Neutrophil (primary cell): Measurements from ENCODE around the gene GPR78.

Experiments
- H3K27ac ChIP-seq: fragments of 200-600 bp; sonication (generic); 2 replicates; pipeline ENCODE4 v1.5.1; 2016; ENCODE audit warnings: mild to moderate bottlenecking, moderate library complexity
- H3K27me3 ChIP-seq: fragments of 200-600 bp; sonication (generic); 2 replicates; pipeline ENCODE4 v1.6.0; 2016; ENCODE audit warnings: mild to moderate bottlenecking
- H3K36me3 ChIP-seq: fragments of 200-600 bp; sonication (generic); 2 replicates; pipeline ENCODE4 v1.5.1; 2017
- H3K4me1 ChIP-seq, 2 experiments: fragments of 200-600 bp in 1 of 2; sonication (generic) in 1 of 2; 1 replicate in 1 of 2; 2 replicates in 1 of 2; pipeline versions ENCODE4 v1.5.1 to v1.6.1; 2013 to 2016; ENCODE audit warnings: low read depth in 1 of 2, low read length in 1 of 2, mild to moderate bottlenecking in 1 of 2, moderate library complexity in 1 of 2; ENCODE audit not compliant: control insufficient read depth in 1 of 2, insufficient read depth in 1 of 2
- H3K4me3 ChIP-seq, 2 experiments: fragments of 200-600 bp in 1 of 2; sonication (generic) in 1 of 2; 1 replicate in 1 of 2; 2 replicates in 1 of 2; pipeline ENCODE4 v1.5.1; 2013 to 2016; ENCODE audit warnings: low read depth in 1 of 2, low read length in 1 of 2, mild to moderate bottlenecking in 1 of 2, moderate library complexity in 1 of 2
- H3K9me3 ChIP-seq: fragments of 200-600 bp; sonication (generic); 2 replicates; pipeline ENCODE4 v1.5.1; 2016
- TF ChIP-seq, protein P1 (sequence below): fragments of 200-600 bp; sonication (generic); IDR thresholded peaks from 2 replicates; pipeline ENCODE4 v1.5.1; 2016; ENCODE audit warnings: antibody characterized with exemption

The GPR78 gene

DNA sequence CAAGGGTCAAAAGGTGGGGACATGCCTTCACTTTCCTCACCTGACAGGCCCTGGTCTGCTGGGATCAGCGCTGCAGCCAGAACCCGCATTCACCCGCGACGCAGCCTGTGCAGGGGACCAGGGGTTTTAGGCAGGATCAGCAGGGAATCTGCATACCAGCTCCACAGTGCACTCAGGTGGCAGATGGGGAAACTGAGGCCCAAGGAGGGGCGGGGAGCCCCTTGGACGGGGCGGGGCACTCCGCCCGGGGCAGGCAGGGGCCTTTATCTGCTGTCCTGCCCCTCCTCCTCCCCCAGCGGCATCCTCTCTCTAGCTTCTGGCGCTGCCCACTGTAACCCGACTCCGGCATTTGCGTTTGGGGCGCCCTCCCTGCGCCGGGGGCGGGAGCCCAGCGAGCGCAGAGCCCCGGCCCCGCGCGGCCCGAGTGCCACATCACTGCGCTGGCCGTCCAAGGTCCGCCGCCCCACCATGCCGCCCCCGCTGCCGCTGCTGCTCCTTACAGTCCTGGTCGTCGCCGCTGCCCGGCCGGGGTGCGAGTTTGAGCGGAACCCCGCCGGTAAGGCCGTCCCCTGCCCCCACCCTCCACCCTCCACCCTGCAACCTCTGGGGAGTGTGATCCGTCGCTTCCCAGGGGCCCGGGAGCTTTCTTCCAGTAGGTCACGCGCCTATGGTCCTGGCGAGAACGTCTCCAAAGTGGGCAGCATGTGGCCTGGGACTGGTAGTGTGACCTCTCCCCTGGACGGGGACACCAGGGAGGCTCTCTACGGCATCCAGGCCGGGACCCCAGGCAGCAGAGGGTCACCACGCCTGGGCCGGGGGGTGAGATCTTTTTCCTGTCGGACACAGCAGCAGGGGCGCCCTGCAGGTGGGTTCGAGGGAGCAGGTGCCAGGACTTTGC is 12.4 kb downstream of the GPR78 start, which contains the start of gene CPZ:
CPZ (plus strand) TSS at position 400 of the 898 bp plus-strand sequence; CDS start at position 469, 69 bp downstream.
- H3K4me3 ChIP-seq, result no peak within 1 kb of the TSS
- no peaks in the 10 kb centered on the region for H3K36me3 ChIP-seq
- H3K9me3 ChIP-seq, result no peaks in the 10 kb centered on the region
- peaks cover 55% of the 10 kb centered on the region for H3K27me3 ChIP-seq
- no peaks in the 10 kb centered on the region for H3K4me1 ChIP-seq
- TF ChIP-seq, protein P1, sequence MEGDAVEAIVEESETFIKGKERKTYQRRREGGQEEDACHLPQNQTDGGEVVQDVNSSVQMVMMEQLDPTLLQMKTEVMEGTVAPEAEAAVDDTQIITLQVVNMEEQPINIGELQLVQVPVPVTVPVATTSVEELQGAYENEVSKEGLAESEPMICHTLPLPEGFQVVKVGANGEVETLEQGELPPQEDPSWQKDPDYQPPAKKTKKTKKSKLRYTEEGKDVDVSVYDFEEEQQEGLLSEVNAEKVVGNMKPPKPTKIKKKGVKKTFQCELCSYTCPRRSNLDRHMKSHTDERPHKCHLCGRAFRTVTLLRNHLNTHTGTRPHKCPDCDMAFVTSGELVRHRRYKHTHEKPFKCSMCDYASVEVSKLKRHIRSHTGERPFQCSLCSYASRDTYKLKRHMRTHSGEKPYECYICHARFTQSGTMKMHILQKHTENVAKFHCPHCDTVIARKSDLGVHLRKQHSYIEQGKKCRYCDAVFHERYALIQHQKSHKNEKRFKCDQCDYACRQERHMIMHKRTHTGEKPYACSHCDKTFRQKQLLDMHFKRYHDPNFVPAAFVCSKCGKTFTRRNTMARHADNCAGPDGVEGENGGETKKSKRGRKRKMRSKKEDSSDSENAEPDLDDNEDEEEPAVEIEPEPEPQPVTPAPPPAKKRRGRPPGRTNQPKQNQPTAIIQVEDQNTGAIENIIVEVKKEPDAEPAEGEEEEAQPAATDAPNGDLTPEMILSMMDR, result no peak
- no peak within 1 kb of the TSS for H3K27ac ChIP-seq

DNA sequence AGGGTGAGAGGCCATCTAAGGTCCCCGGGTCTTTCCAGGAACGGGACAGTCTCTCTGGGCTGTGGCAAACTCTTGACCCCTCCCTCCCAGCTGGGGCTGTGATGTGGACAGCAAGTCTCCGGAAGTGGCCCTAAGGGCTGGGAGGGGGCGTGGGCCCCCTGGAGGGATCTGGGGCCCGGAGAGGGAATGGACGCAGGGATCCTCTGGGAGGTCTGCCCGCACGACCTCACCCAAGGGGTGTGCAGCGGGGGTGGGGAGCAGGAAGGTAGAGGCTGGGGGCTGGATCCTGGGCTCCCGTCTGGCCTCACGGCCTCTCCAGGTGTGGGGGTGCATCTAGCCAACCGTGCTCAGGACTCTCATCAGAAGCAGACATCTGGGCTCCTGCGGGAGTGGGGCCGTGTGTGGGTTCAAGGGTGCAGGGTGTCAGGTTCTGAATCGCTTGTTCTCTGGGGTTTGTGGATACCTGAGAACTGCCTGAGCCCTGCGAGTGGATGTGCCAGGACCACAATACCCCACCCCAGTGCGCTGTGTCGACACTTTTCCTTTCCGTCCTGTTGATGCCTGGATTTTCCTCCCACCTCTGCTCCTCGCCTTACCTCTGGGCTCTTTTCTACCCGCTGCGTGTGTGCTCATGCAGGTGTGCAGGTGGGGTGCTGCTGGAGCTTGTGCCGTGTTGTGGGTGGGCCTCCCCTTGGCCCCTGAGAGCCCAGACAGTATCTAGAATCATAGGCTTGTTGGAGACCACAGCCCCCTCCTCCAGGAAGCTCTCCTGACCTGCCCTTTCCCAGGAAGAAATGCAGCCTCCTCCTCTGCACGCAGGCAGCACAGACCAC is 13.3 kb downstream of the GPR78 start:
- no peaks in the 10 kb centered on the region for H3K4me1 ChIP-seq
- H3K4me3 ChIP-seq, result no peak overlapping the region
- no peaks in the 10 kb centered on the region for H3K9me3 ChIP-seq
- H3K36me3 ChIP-seq, result no peaks in the 10 kb centered on the region
- no peak overlapping the region for H3K27ac ChIP-seq
- peaks cover 55% of the 10 kb centered on the region for H3K27me3 ChIP-seq
- TF ChIP-seq, protein P1, result no peak

DNA sequence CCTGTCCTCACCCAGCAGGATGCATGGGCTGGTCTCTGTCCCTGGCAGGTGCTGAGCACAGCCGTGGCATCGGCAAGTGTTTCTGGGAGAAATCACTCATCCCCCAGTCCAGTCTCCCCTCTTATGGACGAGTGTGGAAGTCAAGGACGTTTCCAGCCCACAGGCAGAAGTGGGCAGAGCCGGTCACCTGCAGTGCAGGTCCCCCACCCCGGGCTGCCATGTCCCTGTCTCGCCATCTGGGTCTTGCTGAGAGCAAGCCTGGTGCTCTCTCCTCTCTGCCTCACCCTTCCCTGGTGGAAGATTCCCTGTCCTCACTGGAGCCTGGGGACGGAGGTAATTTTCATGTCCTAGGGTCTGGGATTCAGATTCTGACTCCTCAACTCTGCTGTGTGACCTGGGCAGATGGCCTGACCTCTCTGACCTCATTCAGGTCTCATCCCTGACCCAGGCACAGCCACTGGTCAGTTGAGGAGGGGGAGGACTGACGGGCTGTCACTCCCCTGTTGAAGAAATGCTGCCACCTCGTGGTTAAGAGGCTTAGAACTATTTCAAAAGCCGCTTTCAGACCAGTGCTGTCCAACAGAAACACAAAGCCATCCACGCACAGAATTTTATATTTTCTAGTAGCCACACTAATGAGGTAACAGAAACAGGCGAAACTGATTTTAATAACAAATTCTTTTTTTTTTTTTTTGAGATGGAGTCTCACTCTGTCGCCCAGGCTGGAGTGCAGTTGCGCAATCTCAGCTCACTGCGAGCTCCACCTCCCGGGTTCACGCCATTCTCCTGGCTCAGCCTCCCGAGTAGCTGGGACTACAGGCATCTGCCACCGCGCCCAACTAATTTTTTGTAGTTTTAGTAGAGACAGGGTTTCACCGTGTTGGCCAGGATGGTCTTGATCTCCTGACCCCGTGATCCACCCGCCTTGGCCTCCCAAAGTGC is 14.2 kb downstream of the GPR78 start:
- TF ChIP-seq, protein P1, result no peak
- Histone ChIP-seq H3K9me3 (no peaks in the 10 kb centered on the region), H3K36me3 (no peaks in the 10 kb centered on the region), H3K27me3 (peaks cover 48% of the 10 kb centered on the region), H3K27ac (no peak overlapping the region), H3K4me1 (no peaks in the 10 kb centered on the region), H3K4me3 (no peak overlapping the region)

DNA sequence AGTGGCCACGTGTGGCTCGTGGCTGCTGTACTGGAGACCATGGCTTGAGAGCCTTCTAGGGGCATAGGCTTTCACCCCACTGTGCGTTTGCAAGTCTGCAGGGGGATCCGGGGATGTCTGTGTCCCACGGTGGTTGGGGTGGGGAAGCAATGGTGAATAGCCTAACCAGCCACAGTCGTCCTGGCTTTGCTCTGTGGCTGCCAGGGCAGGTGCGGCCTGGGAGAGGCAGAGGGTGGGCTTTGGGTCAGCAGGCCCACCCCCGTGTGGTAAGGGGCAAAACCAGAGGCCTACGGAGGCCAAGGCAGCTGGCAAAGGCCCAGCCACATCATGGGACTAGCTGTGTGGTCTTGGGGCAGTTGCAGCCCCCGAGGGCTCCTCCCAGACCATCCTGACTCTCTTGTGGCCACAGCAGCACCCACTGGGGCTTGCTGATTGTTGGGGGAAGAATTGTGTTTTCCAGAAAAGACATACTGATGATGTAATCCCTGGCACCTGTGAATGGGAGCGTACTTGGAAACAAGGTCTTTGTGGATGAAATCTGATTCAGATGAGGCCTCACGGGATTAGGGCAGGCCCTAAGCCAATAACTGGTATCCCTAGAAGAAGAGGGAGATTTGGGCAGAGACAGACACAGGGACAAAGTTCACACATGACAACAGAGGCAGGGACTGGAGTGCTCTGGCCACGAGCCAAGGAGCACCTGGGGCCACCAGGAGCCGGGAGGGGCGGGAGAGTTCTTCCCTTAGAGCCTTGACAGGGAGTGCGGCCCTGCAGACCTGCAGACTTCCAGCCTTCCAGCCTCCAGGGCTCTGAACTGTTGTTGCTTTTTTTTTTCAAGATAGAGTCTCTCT is 15.3 kb downstream of the GPR78 start:
- Histone ChIP-seq H3K9me3 (no peaks in the 10 kb centered on the region), H3K27me3 (peaks cover 40% of the 10 kb centered on the region), H3K4me3 (no peak overlapping the region), H3K27ac (no peak overlapping the region), H3K36me3 (no peaks in the 10 kb centered on the region), H3K4me1 (no peaks in the 10 kb centered on the region)
- TF ChIP-seq, protein P1, result no peak
